NB4 (cell line): ENCODE measurements around the gene CCDC124.
"Not testable (repeated sequence)": the region's sequence is repeated elsewhere in the genome, so short reads cannot be mapped to it uniquely, and the experiment has no call there.

Experiments
- DNase-seq: peaks from one replicate; pipeline ENCODE4 v3.0.0; 2010; ENCODE audit warnings: low read depth
- H3K4me3 ChIP-seq: one replicate; pipeline ENCODE4 v1.5.1; 2011; ENCODE audit warnings: mild to moderate bottlenecking, low read depth, low read length, moderate library complexity
- CTCF ChIP-seq: IDR thresholded peaks from one replicate; pipeline ENCODE4 v1.5.1; 2012; ENCODE audit warnings: low read depth, low read length
- MYC ChIP-seq: IDR thresholded peaks from 2 replicates; pipeline ENCODE4 v1.6.1; 2011; ENCODE audit warnings: low read depth, low read length
- POLR2A ChIP-seq: IDR thresholded peaks from 2 replicates; pipeline ENCODE4 v1.6.1; 2011; ENCODE audit warnings: mild to moderate bottlenecking; ENCODE audit not compliant: insufficient read length; ENCODE audit errors: extremely low read depth
- TF ChIP-seq, protein P1 (sequence below): IDR thresholded peaks from 2 replicates; pipeline ENCODE4 v1.6.1; 2011; ENCODE audit warnings: low read depth, low read length

CCDC124 gene

DNA sequence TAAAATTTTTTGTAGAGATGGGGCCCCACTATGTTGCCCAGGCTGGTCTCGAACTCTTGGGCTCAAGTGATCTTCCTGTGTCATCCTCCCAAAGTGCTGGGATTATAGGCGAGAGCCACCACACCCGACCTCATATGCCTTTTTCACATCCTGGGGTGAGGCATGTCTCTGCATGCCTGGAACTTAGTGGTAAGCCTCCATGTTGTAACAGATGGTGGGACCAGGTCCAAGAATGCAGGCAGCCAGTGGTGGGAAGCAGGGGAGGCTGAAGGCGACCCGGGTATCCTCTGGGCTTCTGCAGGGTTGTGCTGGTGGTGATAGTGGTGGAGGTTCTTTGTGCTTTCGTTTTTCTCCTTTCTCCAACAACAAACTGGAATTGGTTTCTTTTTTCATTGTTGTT lies 30.1 kb upstream of the CCDC124 start:
- TF ChIP-seq POLR2A: no peak
- no peak for TF ChIP-seq MYC
- TF ChIP-seq, protein P1, sequence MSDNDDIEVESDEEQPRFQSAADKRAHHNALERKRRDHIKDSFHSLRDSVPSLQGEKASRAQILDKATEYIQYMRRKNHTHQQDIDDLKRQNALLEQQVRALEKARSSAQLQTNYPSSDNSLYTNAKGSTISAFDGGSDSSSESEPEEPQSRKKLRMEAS: no peak
- TF ChIP-seq CTCF: no peak
- no peak for DNase-seq
- no peak overlapping the region for H3K4me3 ChIP-seq

GRCh38 chr19:17908244-17908643 lies 24.6 kb upstream of the CCDC124 start:
- H3K4me3 ChIP-seq: no peak overlapping the region
- TF ChIP-seq, protein P1: no peak
- TF ChIP-seq CTCF (no peak), MYC (no peak), POLR2A (no peak)
- no peak for DNase-seq

DNA sequence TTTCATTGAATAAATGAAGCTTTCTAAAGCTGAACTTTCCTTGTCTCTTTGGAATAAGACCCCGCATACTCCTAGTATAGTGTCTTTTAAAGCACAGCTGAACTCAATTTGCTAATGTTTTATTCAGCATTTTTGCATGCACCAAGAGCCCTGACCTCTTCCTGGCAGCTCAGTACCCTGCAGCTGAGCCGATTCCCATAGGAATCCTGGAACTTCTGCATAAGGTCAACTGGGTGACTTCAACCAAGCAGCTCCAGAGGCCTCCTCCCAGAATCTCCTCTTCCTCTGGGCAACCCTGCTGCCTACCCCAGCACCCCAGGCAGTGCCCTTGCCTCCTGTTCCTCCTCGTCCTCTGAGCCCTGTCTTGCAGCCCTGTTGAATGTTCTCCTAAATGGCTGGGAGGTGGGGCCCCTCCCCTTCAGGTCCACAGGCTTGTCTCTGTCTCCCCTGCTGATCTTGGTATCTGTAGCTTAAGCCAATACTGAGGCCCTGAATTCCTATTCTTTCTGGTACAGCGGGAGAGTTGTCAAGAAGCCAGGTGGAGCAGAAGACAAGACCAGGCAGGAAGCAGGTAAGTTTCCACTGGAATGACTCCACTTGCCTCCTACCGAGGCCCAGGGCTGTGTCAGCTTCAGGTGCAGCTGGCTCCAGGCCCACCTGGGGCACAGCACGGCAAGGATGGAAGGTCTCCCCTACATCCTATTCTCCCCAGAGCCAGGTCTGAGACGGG lies 23.6 kb upstream of the CCDC124 start:
- H3K4me3 ChIP-seq: no peak overlapping the region
- DNase-seq: no peak
- TF ChIP-seq POLR2A (no peak), MYC (no peak), CTCF (no peak)
- TF ChIP-seq, protein P1: no peak

GRCh38 chr19:17910791-17911360 lies 21.9 kb upstream of the CCDC124 start:
- TF ChIP-seq MYC (no peak), POLR2A (no peak), CTCF (no peak)
- TF ChIP-seq, protein P1: no peak
- no peak overlapping the region for H3K4me3 ChIP-seq
- DNase-seq: peak; percentile 70

GRCh38 chr19:17915940-17916593 lies 16.7 kb upstream of the CCDC124 start:
- TF ChIP-seq, protein P1: no peak
- TF ChIP-seq POLR2A (no peak), MYC (no peak), CTCF (no peak)
- H3K4me3 ChIP-seq: no peak overlapping the region
- DNase-seq: no peak

- not testable (repeated sequence) for H3K4me3 ChIP-seq, DNase-seq
Measured at GRCh38 chr19:17918151-17918550, 14.7 kb upstream of the CCDC124 start.

- DNase-seq, H3K4me3 ChIP-seq: not testable (repeated sequence)
Measured at GRCh38 chr19:17919122-17919521, 13.7 kb upstream of the CCDC124 start.
